Stimulated activated CD8-positive, alpha-beta memory T cell treated with anti-CD3 and anti-CD28 coated beads, Interleukin-12 subunit alpha, Interleukin-12 subunit beta, amount 100 ng/mL, for 1 hour (primary cell): ENCODE measurements around the gene ZBTB22.
"Not testable (repeated sequence)": the region's sequence is repeated elsewhere in the genome, so short reads cannot be mapped to it uniquely, and the experiment has no call there.

Source experiments
- DNase-seq: peaks from one replicate; pipeline ENCODE4 v3.0.0-alpha.2; 2020; ENCODE audit warnings: low read depth

ZBTB22 gene

DNA sequence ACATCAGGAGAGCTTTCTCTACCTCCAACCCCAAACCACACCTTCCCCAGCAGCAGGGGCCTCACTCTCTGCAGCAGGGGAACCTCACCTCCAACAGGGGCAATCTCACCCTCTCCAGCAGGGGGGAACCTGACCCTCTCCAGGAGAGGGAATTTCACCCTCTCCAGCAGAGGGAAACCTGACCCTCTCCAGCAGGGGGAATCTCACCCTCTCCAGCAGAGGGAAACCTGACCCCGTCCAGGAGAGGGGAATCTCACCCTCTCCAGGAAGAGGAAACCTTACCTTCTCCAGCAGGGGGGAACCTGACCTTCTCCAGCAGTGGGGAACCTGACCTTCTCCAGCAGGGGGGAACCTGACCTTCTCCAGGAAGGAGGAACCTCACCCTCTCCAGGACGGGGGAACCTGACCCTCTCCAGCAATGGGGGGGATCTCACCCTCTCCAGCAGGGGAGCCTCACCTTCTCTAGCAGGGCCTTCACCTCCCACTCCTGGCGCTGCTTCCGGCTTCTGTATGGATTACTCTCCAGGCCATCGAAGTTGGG is 37.5 kb downstream of the ZBTB22 start:
- no peak for DNase-seq

DNA sequence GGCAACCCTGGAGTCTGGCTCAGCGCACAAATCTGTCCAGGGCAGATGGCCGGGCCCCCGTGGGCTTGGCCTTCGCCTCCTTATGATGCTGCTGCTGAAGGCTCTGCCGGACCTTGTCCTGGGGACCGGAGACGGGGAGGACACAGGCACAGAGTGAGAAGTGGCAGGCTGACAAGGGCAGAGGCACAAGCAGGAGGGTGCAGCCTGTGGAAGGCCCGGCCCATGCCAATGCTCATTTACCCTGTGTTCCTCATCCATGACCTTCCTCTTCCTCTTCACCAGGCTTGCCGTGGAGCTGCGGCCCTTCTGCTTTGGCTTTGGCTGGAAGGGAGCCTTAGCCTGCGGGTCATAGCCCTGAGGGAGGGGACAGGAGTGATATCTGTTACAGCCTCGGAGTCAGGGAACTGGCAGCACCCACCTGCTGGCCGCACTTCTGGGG is 38.3 kb downstream of the ZBTB22 start:
- DNase-seq, result no peak

DNA sequence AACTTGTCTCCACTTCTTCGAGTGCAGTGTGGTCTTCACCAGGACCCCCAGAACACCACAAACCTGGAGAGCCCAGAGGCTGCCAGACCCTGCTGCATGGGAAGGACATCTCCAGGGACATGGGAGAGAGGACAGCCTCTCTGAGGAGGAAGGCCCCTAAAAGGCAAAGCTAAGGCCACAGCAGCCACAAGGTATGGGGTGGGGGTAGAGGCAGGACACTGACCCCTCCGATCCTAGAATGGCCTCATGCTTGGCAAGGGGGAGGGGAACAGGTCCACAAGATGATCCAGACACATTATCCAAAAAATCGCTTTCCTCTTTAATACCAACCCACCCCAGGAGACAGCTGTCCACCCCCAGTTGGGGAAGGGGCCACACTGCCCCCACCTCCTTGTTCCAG is 38.7 kb downstream of the ZBTB22 start:
- DNase-seq, result no peak

- no peak for DNase-seq
These were observed 39.2 kb downstream of the ZBTB22 start for GRCh38 chr6:33278392-33278741.

GRCh38 chr6:33277663-33278391 is 39.7 kb downstream of the ZBTB22 start:
- DNase-seq, result no peak

GRCh38 chr6:33276864-33277662 is 40.5 kb downstream of the ZBTB22 start, which contains the start of gene B3GALT4:
Gene B3GALT4, plus strand, starts transcription at chr6:33277123. Its CDS starts 297 bp downstream, at chr6:33277420.
- peak; percentile 49 for DNase-seq

GRCh38 chr6:33276581-33276863 is 41.0 kb downstream of the ZBTB22 start:
- no peak for DNase-seq

DNA sequence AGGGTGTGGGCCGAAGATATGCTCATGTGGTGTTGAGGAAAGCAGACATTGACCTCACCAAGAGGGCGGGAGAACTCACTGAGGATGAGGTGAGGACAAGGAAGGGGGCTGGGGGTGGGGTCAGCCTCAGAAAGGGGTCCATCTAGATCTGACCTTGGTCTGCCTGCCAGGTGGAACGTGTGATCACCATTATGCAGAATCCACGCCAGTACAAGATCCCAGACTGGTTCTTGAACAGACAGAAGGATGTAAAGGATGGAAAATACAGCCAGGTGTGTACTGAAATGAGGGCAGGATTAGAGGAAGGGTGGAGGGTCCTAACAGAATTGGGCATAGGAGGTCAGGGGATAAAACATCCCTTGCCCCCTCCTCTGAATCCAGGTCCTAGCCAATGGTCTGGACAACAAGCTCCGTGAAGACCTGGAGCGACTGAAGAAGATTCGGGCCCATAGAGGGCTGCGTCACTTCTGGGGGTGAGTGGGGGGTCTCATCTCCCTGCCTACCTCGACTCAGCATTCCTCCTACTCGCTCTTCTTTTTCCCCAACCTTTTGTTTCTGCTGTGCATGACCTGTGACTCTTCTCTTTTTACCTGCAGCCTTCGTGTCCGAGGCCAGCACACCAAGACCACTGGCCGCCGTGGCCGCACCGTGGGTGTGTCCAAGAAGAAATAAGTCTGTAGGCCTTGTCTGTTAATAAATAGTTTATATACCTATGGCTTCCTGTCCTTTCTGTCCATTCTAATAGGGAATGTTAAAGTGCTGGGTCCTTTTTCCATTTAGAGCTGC is 41.6 kb downstream of the ZBTB22 start:
- not testable (repeated sequence) for DNase-seq

- DNase-seq, result no peak
These were observed 43.3 kb downstream of the ZBTB22 start for GRCh38 chr6:33273924-33274902.

DNA sequence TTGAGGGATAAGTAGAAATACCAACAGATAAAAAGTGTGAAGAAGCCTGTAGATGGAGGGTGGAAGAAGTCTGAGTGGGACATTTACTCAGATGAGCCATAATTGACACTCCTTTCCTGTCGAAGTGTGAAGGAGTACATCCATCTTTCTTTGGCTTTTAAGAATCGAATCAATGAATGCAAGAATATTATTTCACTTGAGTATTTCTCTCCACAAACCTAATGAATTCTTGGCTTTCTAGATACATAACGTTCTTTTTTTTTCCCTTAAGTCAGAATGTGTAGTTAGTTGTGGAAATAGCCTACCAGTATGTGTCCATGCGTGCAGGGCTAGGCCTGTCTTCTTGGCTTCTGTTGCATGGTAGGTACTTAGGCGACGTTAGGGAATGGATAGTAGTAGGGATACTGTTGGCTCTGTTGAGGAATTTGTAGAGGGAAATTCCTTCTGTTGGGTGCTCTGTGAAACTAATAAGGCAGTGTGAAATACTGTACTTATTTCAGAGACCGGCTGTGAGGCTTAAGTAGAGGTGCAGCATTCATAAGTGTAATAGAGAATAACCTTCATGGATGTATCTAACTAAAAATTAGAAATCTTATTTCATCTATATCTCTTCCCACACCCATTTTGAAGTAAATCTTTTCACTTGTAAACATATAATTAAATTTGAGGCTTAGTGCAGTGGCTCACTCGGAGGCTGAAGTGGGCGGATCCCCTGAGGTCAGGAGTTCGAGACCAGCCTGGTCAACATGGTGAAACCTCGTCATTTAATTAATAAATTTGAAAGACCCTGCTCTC is 44.2 kb downstream of the ZBTB22 start:
- DNase-seq, result no peak

GRCh38 chr6:33272275-33273128 is 45.0 kb downstream of the ZBTB22 start:
- DNase-seq, result no peak

DNA sequence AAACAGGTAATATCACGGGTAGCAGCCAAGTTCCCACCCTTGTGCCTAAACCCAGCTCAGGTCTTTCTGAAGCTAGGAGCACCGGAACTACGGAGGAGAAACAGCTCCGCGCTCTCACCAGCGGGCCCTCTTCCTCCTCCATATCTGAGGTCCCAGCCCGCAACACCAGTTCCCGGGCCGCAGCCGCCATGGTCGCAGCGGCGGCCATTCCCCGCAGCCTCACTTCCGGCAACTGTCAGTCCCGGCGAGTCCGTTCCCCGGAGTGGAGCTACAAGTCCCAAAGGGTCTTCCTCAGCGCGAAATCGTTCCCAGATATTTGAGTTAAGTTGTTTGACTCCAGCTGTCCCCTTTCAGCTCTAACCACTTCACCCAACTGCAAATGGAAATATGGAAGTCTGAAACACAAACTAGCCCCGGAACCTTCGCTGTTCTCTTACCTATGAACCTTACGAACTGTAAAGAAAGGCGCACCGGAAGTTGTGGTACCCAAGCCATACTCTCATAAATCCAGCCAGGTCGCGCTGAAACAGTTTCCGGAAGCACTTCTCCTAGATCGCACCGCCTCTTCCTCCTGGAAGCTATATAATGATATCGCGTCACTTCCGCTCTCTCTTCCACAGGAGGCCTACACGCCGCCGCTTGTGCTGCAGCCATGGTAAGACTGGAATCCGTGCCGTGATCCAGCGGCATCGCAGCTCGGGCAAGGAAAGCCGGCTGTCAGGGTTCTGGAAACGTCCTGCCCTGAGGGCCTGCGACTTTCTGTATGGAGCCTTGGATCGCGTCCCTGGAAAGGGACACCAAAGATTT is 45.9 kb downstream of the ZBTB22 start, which contains the start of the genes RPS18 and VPS52:
Gene RPS18 (plus strand): TSS at position 608 of the 807 bp plus-strand sequence. CDS start 45 bp downstream, at position 653.
Gene VPS52 (minus strand): TSS at position 409 of the 807 bp plus-strand sequence. CDS start 201 bp downstream, at position 208.
- peak; percentile 88 for DNase-seq

- DNase-seq, result no peak
These were observed 46.5 kb downstream of the ZBTB22 start for GRCh38 chr6:33271117-33271467.
